Keratinocyte (primary cell): ENCODE measurements around the gene RYR2. TPM values are rescaled to one million over a fixed set of nuclear protein-coding genes. Genes with fewer than 3 reads are reported as not detected.

Experiments used
- DNase-seq: peaks from one replicate; pipeline ENCODE4 v3.0.0-alpha.2; 2011; ENCODE audit warnings: low read depth, missing footprints, low spot score
- FAIRE-seq: peaks from 2 replicates; lab custom pipeline; 2011; peaks lifted over from hg19 to GRCh38; lab: Jason Lieb, UNC
- H2AFZ ChIP-seq: 2 replicates; pipeline ENCODE4 v1.6.0; 2012; ENCODE audit warnings: low read length, control low read depth, inconsistent platforms; ENCODE audit not compliant: control insufficient read depth
- H3K27ac ChIP-seq: 2 replicates; pipeline ENCODE4 v1.5.1; 2011; ENCODE audit warnings: low read length; ENCODE audit not compliant: control insufficient read depth, insufficient read depth
- H3K27me3 ChIP-seq: 3 replicates; pipeline ENCODE4 v1.6.0; 2011; ENCODE audit warnings: low read length; ENCODE audit not compliant: control insufficient read depth, insufficient read depth; ENCODE audit errors: extremely low read depth
- H3K36me3 ChIP-seq, 2 experiments: 2 replicates in 1 of 2; 3 replicates in 1 of 2; pipeline ENCODE4 v1.5.1; 2011; ENCODE audit warnings: low read length in 2 of 2, mild to moderate bottlenecking in 1 of 2; ENCODE audit not compliant: control insufficient read depth in 2 of 2, insufficient read depth in 2 of 2; ENCODE audit errors: extremely low read depth in 1 of 2
- H3K4me1 ChIP-seq: 3 replicates; pipeline ENCODE4 v1.5.1; 2011; ENCODE audit warnings: low read length; ENCODE audit not compliant: control insufficient read depth, insufficient read depth; ENCODE audit errors: extremely low read depth
- H3K4me2 ChIP-seq: 3 replicates; pipeline ENCODE4 v1.6.0; 2011; ENCODE audit warnings: low read depth, low read length; ENCODE audit not compliant: control insufficient read depth, insufficient read depth; ENCODE audit errors: extremely low read depth
- H3K4me3 ChIP-seq, 3 experiments: fragments of 200-600 bp in 1 of 3; sonication (generic) in 1 of 3; 2 replicates in 2 of 3; 3 replicates in 1 of 3; pipeline ENCODE4 v1.5.1; 2011 to 2016; ENCODE audit warnings: low read length in 3 of 3, mild to moderate bottlenecking in 3 of 3, control low read depth in 2 of 3, inconsistent platforms in 1 of 3, low read depth in 1 of 3, mixed read lengths in 1 of 3, mixed run types in 1 of 3, moderate library complexity in 1 of 3; ENCODE audit not compliant: control insufficient read depth in 2 of 3, insufficient read depth in 2 of 3; ENCODE audit errors: extremely low read depth in 1 of 3
- H3K79me2 ChIP-seq: 2 replicates; pipeline ENCODE4 v1.6.0; 2012; ENCODE audit warnings: low read length; ENCODE audit not compliant: control insufficient read depth, insufficient read depth
- H3K9ac ChIP-seq: 3 replicates; pipeline ENCODE4 v1.6.0; 2011; ENCODE audit warnings: low read length; ENCODE audit not compliant: control insufficient read depth, insufficient read depth; ENCODE audit errors: extremely low read depth
- H3K9me1 ChIP-seq: 3 replicates; pipeline ENCODE4 v1.6.0; 2011; ENCODE audit warnings: low read length; ENCODE audit not compliant: control insufficient read depth, insufficient read depth; ENCODE audit errors: extremely low read depth
- H3K9me3 ChIP-seq: 2 replicates; pipeline ENCODE4 v1.5.1; 2012; ENCODE audit warnings: low read depth, low read length; ENCODE audit not compliant: control insufficient read depth
- H4K20me1 ChIP-seq: 3 replicates; pipeline ENCODE4 v1.6.0; 2011; ENCODE audit warnings: low read length; ENCODE audit not compliant: control insufficient read depth, insufficient read depth; ENCODE audit errors: extremely low read depth
- CTCF ChIP-seq, 3 experiments: IDR thresholded peaks in 1 of 3; conservative IDR thresholded peaks in 1 of 3; optimal IDR thresholded peaks in 1 of 3; 2 replicates in 2 of 3; 3 replicates in 1 of 3; pipeline versions ENCODE3 to v1.5.1; 2011; ENCODE audit warnings: low read length in 3 of 3, mild to moderate bottlenecking in 3 of 3, moderate library complexity in 2 of 3, control low read depth in 1 of 3, inconsistent platforms in 1 of 3; ENCODE audit not compliant: insufficient read depth in 2 of 3; ENCODE audit errors: extremely low read depth in 1 of 3
- EZH2 ChIP-seq: IDR thresholded peaks from one replicate; pipeline ENCODE4 v1.6.1; 2012; ENCODE audit warnings: inconsistent platforms, mild to moderate bottlenecking, low read length, moderate library complexity
- dilution Hi-C: fragments of 300-500 bp; cut with MboI; formaldehyde crosslinking; loops from one replicate; pipeline ENCODE4 v1.7.0; 2020; ENCODE audit warnings: low sequenced_read_pairs; ENCODE audit not compliant: extremely low pct_ligation_motif_present
- polyA plus RNA-seq, 5 experiments: library from polyadenylated mRNA; depleted of rRNA in 3 of 5; stranded (reverse) in 3 of 5; stranded (forward) in 1 of 5; unstranded in 1 of 5; fragments of >200 nt; gene quantifications; 1 replicate in 1 of 5; 2 replicates in 3 of 5; 3 replicates in 1 of 5; pipeline versions ENCODE4 v1.2.1 to v1.2.3, GENCODE V29; 2011 to 2012; ENCODE audit warnings: missing spikeins in 2 of 5, low read depth in 1 of 5, low replicate concordance in 1 of 5

Gene RYR2
- polyA plus RNA-seq, 1 donor (not counting 4 experiments of a cell fraction or from before 2014, with no cell fraction given) = 0.05 TPM

- Histone ChIP-seq H3K9me1 (no peaks in the 10 kb centered on the region), H3K27ac (no peak overlapping the region), H3K4me1 (no peaks in the 10 kb centered on the region), H3K27me3 (no peaks in the 10 kb centered on the region), H3K4me3 (no peak overlapping the region), H3K36me3 (no peaks in the 10 kb centered on the region), H4K20me1 (no peaks in the 10 kb centered on the region), H3K79me2 (no peaks in the 10 kb centered on the region), H3K9ac (no peak overlapping the region), H3K9me3 (no peaks in the 10 kb centered on the region), H3K4me2 (no peak overlapping the region), H2AFZ (no peak overlapping the region)
- dilution Hi-C loops = no loop called here
- TF ChIP-seq EZH2 (no peak), CTCF (optimal IDR thresholded peaks at IDR 0.05 in 1 of 3, IDR thresholded peaks at IDR 0.05 in 1 of 3, conservative IDR thresholded peaks at IDR 0.05 in 1 of 3; ENCODE audit: extremely low read depth in 1 of 3, insufficient read depth in 2 of 3, low read length in 3 of 3) (no peak)
- no peak for FAIRE-seq
- DNase-seq = no peak
Observed at GRCh38 chr1:237448042-237448441, 406.1 kb downstream of the RYR2 start.

GRCh38 chr1:237457573-237457972 is 415.6 kb downstream of the RYR2 start:
- H4K20me1 ChIP-seq = no peaks in the 10 kb centered on the region
- no peaks in the 10 kb centered on the region for H3K36me3 ChIP-seq
- H3K9me1 ChIP-seq = no peaks in the 10 kb centered on the region
- H3K27ac ChIP-seq = no peak overlapping the region
- TF ChIP-seq EZH2 (no peak), CTCF (optimal IDR thresholded peaks at IDR 0.05 in 1 of 3, IDR thresholded peaks at IDR 0.05 in 1 of 3, conservative IDR thresholded peaks at IDR 0.05 in 1 of 3; ENCODE audit: extremely low read depth in 1 of 3, insufficient read depth in 2 of 3, low read length in 3 of 3) (no peak)
- no peak for FAIRE-seq
- no peaks in the 10 kb centered on the region for H3K79me2 ChIP-seq
- no peaks in the 10 kb centered on the region for H3K27me3 ChIP-seq
- H3K9ac ChIP-seq = no peak overlapping the region
- H3K9me3 ChIP-seq = no peaks in the 10 kb centered on the region
- no peak overlapping the region for H3K4me2 ChIP-seq
- no peak for DNase-seq
- H2AFZ ChIP-seq = no peak overlapping the region
- dilution Hi-C loops = no loop called here
- H3K4me3 ChIP-seq = no peak overlapping the region
- H3K4me1 ChIP-seq = no peaks in the 10 kb centered on the region
